Spleen (tissue), 7 donors: ENCODE data around the gene SDHAF4.

ENCODE experiments used
- POLR2AphosphoS5 ChIP-seq, 3 donors: sonication (generic); formaldehyde crosslinking; IDR thresholded peaks; one replicate each; pipeline ENCODE4 v1.5.1; 2017; ENCODE audit warnings: antibody characterized with exemption in 3 of 3
- TF ChIP-seq, protein P1 (sequence below), 11 experiments: fragments of 200-600 bp in 7 of 11; fragments of 450-650 bp in 4 of 11; sonication (generic) in 4 of 11; IDR thresholded peaks in 8 of 11; conservative IDR thresholded peaks in 3 of 11; 1 replicate in 7 of 11; 2 replicates in 4 of 11; pipeline versions ENCODE4 v1.4.0 to v1.8.0; 2016 to 2021; ENCODE audit warnings: antibody characterized with exemption in 11 of 11, inconsistent platforms in 4 of 11, mild to moderate bottlenecking in 1 of 11
- donor health status: DM: no; HTN: no; CAD: no; lungs with moderate emphysema.
- donor health status: DM: no; HTN: no; CAD: no.
- donor health status: DM: no; HTN: no; CAD: no.

- no peak for TF ChIP-seq POLR2AphosphoS5 (IDR thresholded peaks at IDR 0.05)
- TF ChIP-seq, protein P1, sequence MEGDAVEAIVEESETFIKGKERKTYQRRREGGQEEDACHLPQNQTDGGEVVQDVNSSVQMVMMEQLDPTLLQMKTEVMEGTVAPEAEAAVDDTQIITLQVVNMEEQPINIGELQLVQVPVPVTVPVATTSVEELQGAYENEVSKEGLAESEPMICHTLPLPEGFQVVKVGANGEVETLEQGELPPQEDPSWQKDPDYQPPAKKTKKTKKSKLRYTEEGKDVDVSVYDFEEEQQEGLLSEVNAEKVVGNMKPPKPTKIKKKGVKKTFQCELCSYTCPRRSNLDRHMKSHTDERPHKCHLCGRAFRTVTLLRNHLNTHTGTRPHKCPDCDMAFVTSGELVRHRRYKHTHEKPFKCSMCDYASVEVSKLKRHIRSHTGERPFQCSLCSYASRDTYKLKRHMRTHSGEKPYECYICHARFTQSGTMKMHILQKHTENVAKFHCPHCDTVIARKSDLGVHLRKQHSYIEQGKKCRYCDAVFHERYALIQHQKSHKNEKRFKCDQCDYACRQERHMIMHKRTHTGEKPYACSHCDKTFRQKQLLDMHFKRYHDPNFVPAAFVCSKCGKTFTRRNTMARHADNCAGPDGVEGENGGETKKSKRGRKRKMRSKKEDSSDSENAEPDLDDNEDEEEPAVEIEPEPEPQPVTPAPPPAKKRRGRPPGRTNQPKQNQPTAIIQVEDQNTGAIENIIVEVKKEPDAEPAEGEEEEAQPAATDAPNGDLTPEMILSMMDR (IDR thresholded peaks at IDR 0.05 in 8 of 11, conservative IDR thresholded peaks at IDR 0.05 in 3 of 11) = no peak
Observed at GRCh38 chr6:70575899-70576495, 9.3 kb downstream of the SDHAF4 start.
